NCI-H146 (cell line): ENCODE results near the gene MVK.

ENCODE experiments used
- DNase-seq: peaks from one replicate; lab custom pipeline; 2025; lab: John Stamatoyannopoulos, UW

The MVK gene

GRCh38 chr12:109609342-109609741, 35.7 kb downstream of the MVK start:
- peak; percentile 37 for DNase-seq

DNA sequence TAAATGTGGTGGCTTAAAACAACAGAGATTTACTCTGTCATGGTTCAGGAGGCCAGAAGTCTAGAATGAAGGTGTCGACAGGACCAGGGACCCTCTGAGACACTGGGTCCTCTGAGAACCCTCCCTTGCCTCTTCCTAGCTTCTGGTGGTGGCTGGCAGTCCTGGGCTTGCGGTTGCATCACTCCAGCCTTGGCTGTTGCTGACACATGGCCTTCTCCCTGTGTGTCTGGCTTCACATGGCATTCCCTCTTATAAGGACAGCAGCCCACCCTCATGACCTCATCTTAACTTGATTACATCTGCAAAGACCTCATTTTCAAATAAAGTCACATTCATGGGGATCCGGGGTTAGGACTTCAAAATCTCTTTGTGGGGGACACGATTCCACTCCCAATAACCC, 36.9 kb downstream of the MVK start:
- DNase-seq, result no peak

- no peak for DNase-seq
Observed at GRCh38 chr12:109611223-109611622, 37.6 kb downstream of the MVK start.

GRCh38 chr12:109612003-109612402, 38.4 kb downstream of the MVK start:
- no peak for DNase-seq

- no peak for DNase-seq
Observed at GRCh38 chr12:109612975-109613502, 39.4 kb downstream of the MVK start.

GRCh38 chr12:109613649-109614455, 40.3 kb downstream of the MVK start:
- no peak for DNase-seq

- DNase-seq, result peak; percentile 74
Observed at GRCh38 chr12:109615556-109616229, 42.1 kb downstream of the MVK start.

DNA sequence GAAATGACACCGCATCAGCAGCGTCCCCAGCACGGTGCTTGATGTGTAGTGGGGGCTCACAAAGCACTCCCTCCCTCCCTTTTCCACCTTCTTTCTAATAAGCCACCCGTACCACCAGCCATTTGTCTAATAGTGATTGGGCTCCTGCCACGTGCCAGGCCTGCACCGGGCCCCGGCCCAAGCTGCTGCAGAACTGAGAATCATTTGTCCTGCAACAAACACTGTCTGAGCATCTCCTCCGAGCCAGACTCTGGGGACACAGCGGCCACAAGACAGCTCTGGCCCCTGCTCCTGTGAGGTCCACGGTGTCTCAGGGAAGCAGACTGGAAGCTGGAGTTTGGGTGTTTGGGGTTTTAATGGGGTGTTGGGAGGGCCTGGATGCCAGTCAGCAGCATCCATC, 43.9 kb downstream of the MVK start:
- no peak for DNase-seq

DNA sequence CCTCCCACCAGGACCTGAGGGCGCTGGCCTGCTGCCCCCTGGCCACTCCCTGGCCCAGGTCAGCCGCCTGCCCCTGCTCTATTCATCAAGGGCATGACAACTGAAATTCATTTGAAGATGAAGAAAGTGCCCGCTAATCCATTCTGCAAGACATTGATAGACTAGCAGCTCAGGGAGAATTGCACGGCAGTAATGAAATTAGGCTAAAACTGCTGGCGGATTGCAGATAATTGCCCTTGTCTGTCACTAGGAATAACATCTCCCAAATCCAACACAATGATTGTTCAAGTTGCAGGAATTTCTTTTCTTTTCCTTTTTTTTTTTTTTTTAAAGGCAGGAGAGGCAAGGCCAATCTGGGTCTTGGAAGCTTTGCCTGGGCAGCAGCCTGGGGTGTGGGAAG, 44.5 kb downstream of the MVK start:
- no peak for DNase-seq

GRCh38 chr12:109619002-109619604, 45.5 kb downstream of the MVK start:
- no peak for DNase-seq

- DNase-seq, result no peak
Observed at GRCh38 chr12:109621211-109621694, 47.7 kb downstream of the MVK start.

- peak; percentile 96 for DNase-seq
Observed at GRCh38 chr12:109621901-109622364, 48.3 kb downstream of the MVK start.

DNA sequence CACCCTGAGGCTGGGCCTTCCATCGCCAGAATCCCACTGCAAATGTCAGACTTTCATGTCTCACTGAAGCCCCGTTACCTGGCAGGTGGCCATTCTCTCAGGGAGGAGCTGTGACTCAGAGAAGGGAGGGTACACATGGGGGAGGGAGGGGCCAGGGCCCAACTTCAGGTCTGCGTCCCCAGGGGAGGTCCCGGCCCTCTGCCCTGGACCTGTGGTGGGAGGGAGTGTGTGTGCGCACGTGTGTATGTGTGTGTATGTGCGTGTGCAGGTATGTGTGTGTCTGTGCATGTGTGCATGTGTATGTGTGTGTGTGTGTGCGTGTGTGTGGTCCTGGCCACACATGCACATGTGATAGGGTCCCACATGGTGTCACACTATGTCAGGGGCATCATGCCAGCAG, 50.9 kb downstream of the MVK start:
- DNase-seq, result peak; percentile 14

GRCh38 chr12:109625131-109625559, 51.6 kb downstream of the MVK start:
- DNase-seq, result no peak

- DNase-seq, result no peak
Observed at GRCh38 chr12:109625749-109626377, 52.3 kb downstream of the MVK start.

DNA sequence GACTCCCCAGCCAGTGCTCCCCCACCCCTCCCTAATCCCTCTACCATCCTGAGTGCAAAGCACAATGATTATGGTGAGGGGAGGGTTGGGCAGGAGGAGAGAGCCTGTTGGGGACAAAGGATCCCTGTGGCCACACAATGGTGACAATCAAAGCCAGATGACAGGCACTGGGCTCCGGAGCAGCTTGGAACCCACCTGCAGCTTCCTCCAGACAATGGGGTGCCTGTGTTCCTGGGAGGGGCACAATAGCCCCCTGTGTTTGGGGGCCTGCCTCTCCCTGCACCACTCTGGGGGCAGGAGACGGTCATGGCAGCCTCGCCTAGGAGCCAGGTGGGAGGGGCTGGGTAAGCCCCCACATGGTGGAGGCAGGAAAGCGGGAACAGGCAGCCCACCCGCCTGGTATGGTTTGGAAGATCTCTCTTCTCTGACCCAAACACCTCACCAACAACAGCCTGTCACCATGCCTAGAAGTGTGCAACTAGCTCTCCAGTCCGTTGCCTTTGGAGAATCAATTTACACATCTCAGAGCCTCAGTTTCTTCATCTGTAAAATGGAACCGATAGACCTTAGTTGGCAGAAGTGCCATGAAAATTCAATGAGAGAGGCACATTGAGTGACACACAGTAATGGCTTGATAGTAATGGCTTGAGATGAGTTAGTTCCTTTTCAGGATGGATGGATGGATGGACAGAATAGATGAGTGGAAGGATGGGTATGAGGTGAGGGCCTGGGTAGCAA, 53.0 kb downstream of the MVK start:
- peak; percentile 35 for DNase-seq

DNA sequence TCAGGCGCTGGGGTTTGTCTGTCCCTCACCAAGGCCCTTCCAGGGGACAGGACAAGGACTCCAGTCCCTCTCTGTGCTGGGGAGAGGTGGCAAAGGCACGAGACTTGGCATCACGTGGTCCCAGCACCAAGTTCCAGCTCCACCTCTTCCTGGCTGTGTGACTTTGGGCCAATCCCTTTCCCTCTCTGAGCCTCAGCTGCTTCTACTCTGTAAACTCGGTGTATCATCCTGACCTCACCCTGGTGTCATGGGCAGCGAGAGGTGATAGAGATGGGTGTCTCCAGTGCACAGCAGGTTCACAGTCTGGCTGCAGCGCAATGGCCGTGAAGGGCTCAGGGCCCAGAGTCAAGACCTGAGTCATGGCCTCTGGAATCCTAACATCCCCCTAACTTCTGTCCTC, 54.0 kb downstream of the MVK start:
- DNase-seq, result no peak

DNA sequence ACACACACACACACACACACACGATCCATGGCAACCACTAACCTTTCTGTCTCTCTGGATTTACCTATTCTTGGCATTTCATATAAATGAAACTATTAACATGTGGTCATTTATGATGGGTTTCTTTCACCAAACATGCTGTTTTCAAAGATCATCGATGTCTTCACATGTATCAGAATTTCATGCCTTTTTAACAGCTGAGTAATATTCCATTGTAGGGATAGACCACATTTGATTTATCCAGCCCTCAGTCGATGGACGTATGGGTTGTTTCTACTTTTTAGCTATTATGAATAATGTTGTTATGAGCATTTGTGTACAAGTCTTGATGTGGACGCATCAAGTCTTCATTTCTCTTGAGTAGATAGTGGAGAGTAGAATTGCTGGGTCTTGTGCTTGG, 56.5 kb downstream of the MVK start:
- no peak for DNase-seq

- peak; percentile 84 for DNase-seq
Observed at GRCh38 chr12:109630815-109631214, 57.2 kb downstream of the MVK start.

GRCh38 chr12:109631302-109631701, 57.7 kb downstream of the MVK start:
- DNase-seq, result no peak

- no peak for DNase-seq
Observed at GRCh38 chr12:109631751-109632150, 58.2 kb downstream of the MVK start.
